ENCODE results near the gene GLYR1. TPM values are rescaled to one million over a fixed set of nuclear protein-coding genes. Genes with fewer than 3 reads are reported as not detected.

GLYR1 gene
- total and polyA plus RNA-seq, 7 experiments from 2014 or later: 32.0 to 122 (median 107) TPM

DNA sequence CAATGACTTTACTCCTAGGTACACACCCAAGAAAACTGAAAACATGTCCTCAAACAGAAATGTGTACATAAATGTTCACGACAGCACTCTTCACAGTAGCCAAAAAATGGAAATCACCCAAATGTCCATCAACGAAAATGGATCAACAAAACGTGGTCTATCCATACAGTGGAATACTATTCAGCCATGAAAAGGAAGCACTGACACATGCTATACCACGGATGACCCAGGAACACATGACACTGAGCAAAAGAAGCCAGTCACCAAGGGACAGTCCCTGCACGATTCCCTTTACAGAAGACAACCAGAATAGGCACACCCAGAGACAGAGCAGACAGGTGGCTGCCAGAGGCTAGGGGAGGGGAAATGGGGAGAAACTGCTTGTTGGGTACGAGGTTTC is 91.4 kb downstream of the GLYR1 start:
- POLR2A ChIA-PET: interaction anchor here (1.1 kb wide), 1 partner anchor 13 kb away, joined by 3 read pairs; no protein-coding TSS in a partner anchor
- Mint-ChIP-seq H3K27me3 (no peaks in the 10 kb centered on the region), H3K4me1 (peaks cover 0 to 6% (median 3%) of the 10 kb centered on the region in 7 donors), H3K36me3 (peaks cover 4 to 43% (median 22%) of the 10 kb centered on the region in 5 donors), H3K9me3 (peaks cover 0 to 5% (median 0%) of the 10 kb centered on the region in 11 donors), H3K4me3 (no peak overlapping the region), H3K27ac (no peak overlapping the region)
- H3K9me3 ChIP-seq (ENCODE audit: control insufficient read depth in 2 of 3, low read length in 3 of 3): no peaks in the 10 kb centered on the region
- ATAC-seq (no peak), DNase-seq (no peak)
- CTCF ChIA-PET: no interaction called here
- H3K27me3 ChIP-seq (ENCODE audit: control insufficient read depth in 2 of 2, insufficient read depth in 2 of 2, low read length in 2 of 2): no peaks in the 10 kb centered on the region
- no peak overlapping the region for H3K27ac ChIP-seq (ENCODE audit: low read depth, low read length)
- intact Hi-C loops (cut with micrococcal nuclease): no loop called here
- H3K4me3 ChIP-seq (ENCODE audit: low read length): no peak overlapping the region
- peaks cover 0 to 89% (median 13%) of the 10 kb centered on the region in 3 experiments for H3K36me3 ChIP-seq (ENCODE audit: control insufficient read depth in 2 of 3, insufficient read depth in 3 of 3, low read length in 3 of 3)
- no peaks in the 10 kb centered on the region for H3K4me1 ChIP-seq (ENCODE audit: control insufficient read depth in 2 of 2, insufficient read depth in 2 of 2, low read length in 2 of 2)

DNA sequence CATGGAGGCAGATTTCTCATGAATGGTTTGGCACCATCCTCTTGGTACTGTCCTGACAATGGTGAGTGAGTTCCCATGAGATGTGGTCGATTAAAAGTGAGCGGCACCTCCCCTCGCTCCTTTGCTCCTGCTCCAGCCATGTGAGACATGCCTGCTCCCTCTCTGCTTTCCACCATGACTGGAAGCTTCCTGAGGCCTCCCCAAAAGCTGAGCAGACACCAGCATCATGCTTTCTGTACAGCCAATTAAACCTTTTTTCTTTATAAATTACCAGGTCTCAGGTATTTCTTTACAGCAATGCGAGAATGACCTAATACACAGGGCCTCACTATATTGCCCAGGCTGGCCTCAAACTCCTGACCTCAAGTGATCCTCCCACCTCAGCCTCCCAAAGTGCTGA is 92.2 kb downstream of the GLYR1 start:
- intact Hi-C loops (cut with micrococcal nuclease): no loop called here
- H3K27me3 Mint-ChIP-seq: no peaks in the 10 kb centered on the region
- H3K27ac Mint-ChIP-seq: no peak overlapping the region
- H3K4me1 Mint-ChIP-seq: peaks cover 0 to 4% (median 2%) of the 10 kb centered on the region in 7 donors
- POLR2A ChIA-PET: no interaction called here
- CTCF ChIA-PET: no interaction called here
- no peaks in the 10 kb centered on the region for H3K4me1 ChIP-seq (ENCODE audit: control insufficient read depth in 2 of 2, insufficient read depth in 2 of 2, low read length in 2 of 2)
- H3K9me3 ChIP-seq (ENCODE audit: control insufficient read depth in 2 of 3, low read length in 3 of 3): no peaks in the 10 kb centered on the region
- H3K36me3 Mint-ChIP-seq: peaks cover 4 to 38% (median 19%) of the 10 kb centered on the region in 5 donors
- DNase-seq: no peak
- ATAC-seq: no peak
- no peak overlapping the region for H3K4me3 ChIP-seq (ENCODE audit: low read length)
- no peak overlapping the region for H3K27ac ChIP-seq (ENCODE audit: low read depth, low read length)
- H3K27me3 ChIP-seq (ENCODE audit: control insufficient read depth in 2 of 2, insufficient read depth in 2 of 2, low read length in 2 of 2): no peaks in the 10 kb centered on the region
- peaks cover 0 to 5% (median 0%) of the 10 kb centered on the region in 11 donors for H3K9me3 Mint-ChIP-seq
- H3K36me3 ChIP-seq (ENCODE audit: control insufficient read depth in 2 of 3, insufficient read depth in 3 of 3, low read length in 3 of 3): peaks cover 0 to 82% (median 10%) of the 10 kb centered on the region in 3 experiments
- H3K4me3 Mint-ChIP-seq: no peak overlapping the region

DNA sequence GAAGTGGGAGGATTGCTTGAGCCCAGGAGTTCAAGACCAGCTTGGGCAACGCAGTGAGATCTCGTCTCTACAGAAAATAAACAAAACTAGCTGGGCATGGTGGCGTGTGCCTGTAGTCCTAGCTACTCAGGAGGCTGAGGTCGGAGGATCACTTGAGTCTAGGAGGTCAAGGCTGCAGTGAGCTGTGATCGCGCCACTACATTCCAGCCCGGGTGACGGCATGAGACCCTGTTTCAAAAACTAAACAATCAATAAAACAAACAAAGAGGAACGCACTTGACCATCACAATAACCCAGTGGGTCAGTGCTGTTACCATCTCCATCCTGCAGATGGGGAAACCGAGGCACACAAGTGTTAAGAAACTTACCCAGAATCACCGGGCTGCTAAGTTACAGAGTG is 93.9 kb downstream of the GLYR1 start:
- Histone ChIP-seq H3K4me3 (ENCODE audit: low read length) (no peak overlapping the region), H3K9me3 (ENCODE audit: control insufficient read depth in 2 of 3, low read length in 3 of 3) (no peaks in the 10 kb centered on the region), H3K27ac (ENCODE audit: low read depth, low read length) (no peak overlapping the region), H3K36me3 (ENCODE audit: control insufficient read depth in 2 of 3, insufficient read depth in 3 of 3, low read length in 3 of 3) (peaks cover 0 to 66% (median 2%) of the 10 kb centered on the region in 3 experiments), H3K27me3 (ENCODE audit: control insufficient read depth in 2 of 2, insufficient read depth in 2 of 2, low read length in 2 of 2) (no peaks in the 10 kb centered on the region), H3K4me1 (ENCODE audit: control insufficient read depth in 2 of 2, insufficient read depth in 2 of 2, low read length in 2 of 2) (peaks cover 0 to 5% of the 10 kb centered on the region in 2 donors)
- no peaks in the 10 kb centered on the region for H3K27me3 Mint-ChIP-seq
- ATAC-seq (no peak), DNase-seq (no peak)
- peaks cover 4 to 26% (median 11%) of the 10 kb centered on the region in 5 donors for H3K36me3 Mint-ChIP-seq
- no peak overlapping the region for H3K4me3 Mint-ChIP-seq
- H3K27ac Mint-ChIP-seq: no peak overlapping the region
- ChIA-PET CTCF (no interaction called here), POLR2A (no interaction called here)
- intact Hi-C loops (cut with micrococcal nuclease): no loop called here
- H3K4me1 Mint-ChIP-seq: peaks cover 2 to 12% (median 4%) of the 10 kb centered on the region in 7 donors
- H3K9me3 Mint-ChIP-seq: peaks cover 0 to 5% (median 0%) of the 10 kb centered on the region in 11 donors

Other genes with a start within 250 kb of the GLYR1 start
- gene UBALD1, start 232.4 kb downstream of the GLYR1 start, total RNA-seq: 10 to 100 TPM; 21.8 to 36.5 (median 29.7) TPM
- 1 to 10 TPM; 1.6 to 2.5 TPM for gene UBALD1, start 232.4 kb downstream of the GLYR1 start, polyA plus RNA-seq
- gene MGRN1, start 222.5 kb downstream of the GLYR1 start, total RNA-seq: 100 to 1,000 TPM in 1 of 5 experiments, 10 to 100 TPM in 4; 62.6 to 103 (median 81.2) TPM
- gene MGRN1, start 222.5 kb downstream of the GLYR1 start, polyA plus RNA-seq: 1 to 10 TPM; 4.9 to 10.0 TPM
- gene NUDT16L1, start 153.7 kb downstream of the GLYR1 start, total RNA-seq: 10 to 100 TPM; 42.8 to 65.4 (median 53.3) TPM
- 100 to 1,000 TPM; 104 to 133 TPM for gene NUDT16L1, start 153.7 kb downstream of the GLYR1 start, polyA plus RNA-seq
- gene ANKS3, start 113.0 kb downstream of the GLYR1 start, total RNA-seq: 10 to 100 TPM; 17.6 to 32.7 (median 25.3) TPM
- 1 to 10 TPM; 4.1 to 8.5 TPM for gene ANKS3, start 113.0 kb downstream of the GLYR1 start, polyA plus RNA-seq
- under 1 TPM; 0.11 to 0.57 (median 0.27) TPM for gene DNAAF8, start 112.8 kb downstream of the GLYR1 start, total RNA-seq
- under 1 TPM in 1 of 2 donors, not detected in 1; 0.31 TPM for gene DNAAF8, start 112.8 kb downstream of the GLYR1 start, polyA plus RNA-seq
- 10 to 100 TPM; 13.8 to 43.0 (median 24.7) TPM for gene ZNF500, start 80.1 kb downstream of the GLYR1 start, total RNA-seq
- 10 to 100 TPM; 11.0 to 25.7 TPM for gene ZNF500, start 80.1 kb downstream of the GLYR1 start, polyA plus RNA-seq
- gene SEPTIN12, start 58.9 kb downstream of the GLYR1 start, total RNA-seq: not detected
- gene SEPTIN12, start 58.9 kb downstream of the GLYR1 start, polyA plus RNA-seq: not detected
- not detected for gene SMIM22, start 51.9 kb downstream of the GLYR1 start, total RNA-seq
- not detected for gene SMIM22, start 51.9 kb downstream of the GLYR1 start, polyA plus RNA-seq
- gene ROGDI, start 44.7 kb downstream of the GLYR1 start, total RNA-seq: 10 to 100 TPM in 3 of 5 experiments, 1 to 10 TPM in 2; 7.4 to 29.0 (median 10.1) TPM
- 1 to 10 TPM; 7.9 to 8.3 TPM for gene ROGDI, start 44.7 kb downstream of the GLYR1 start, polyA plus RNA-seq
- 10 to 100 TPM; 39.5 to 58.7 (median 42.4) TPM for gene UBN1, start 193 bp upstream of the GLYR1 start, total RNA-seq
- 10 to 100 TPM; 11.0 to 18.4 TPM for gene UBN1, start 193 bp upstream of the GLYR1 start, polyA plus RNA-seq
- not detected for gene PPL, start 89.9 kb upstream of the GLYR1 start, total RNA-seq
- under 1 TPM; 0.15 to 0.47 TPM for gene PPL, start 89.9 kb upstream of the GLYR1 start, polyA plus RNA-seq
- 1 to 10 TPM in 1 of 5 experiments, under 1 TPM in 1, not detected in 3; 0.21 to 1.0 TPM for gene SEC14L5, start 111.0 kb upstream of the GLYR1 start, total RNA-seq
- not detected for gene SEC14L5, start 111.0 kb upstream of the GLYR1 start, polyA plus RNA-seq
- gene NAGPA, start 186.6 kb upstream of the GLYR1 start, total RNA-seq: 10 to 100 TPM; 17.8 to 39.5 (median 34.1) TPM
- gene NAGPA, start 186.6 kb upstream of the GLYR1 start, polyA plus RNA-seq: 10 to 100 TPM; 23.3 to 42.9 TPM
- not detected for gene C16orf89, start 218.7 kb upstream of the GLYR1 start, total RNA-seq
- not detected for gene C16orf89, start 218.7 kb upstream of the GLYR1 start, polyA plus RNA-seq
- 10 to 100 TPM; 12.9 to 29.1 (median 22.1) TPM for gene ALG1, start 224.6 kb upstream of the GLYR1 start, total RNA-seq
- gene ALG1, start 224.6 kb upstream of the GLYR1 start, polyA plus RNA-seq: 10 to 100 TPM; 18.8 to 27.1 TPM

All from naive thymus-derived CD4-positive, alpha-beta T cell (primary cell).